NCI-H2196 treated with DMSO at 0.1 percent for 48 hours (cell line): ENCODE measurements around the gene OTOGL.
"Not testable (repeated sequence)": the region's sequence is repeated elsewhere in the genome, so short reads cannot be mapped to it uniquely, and the experiment has no call there.

ENCODE experiments used
- DNase-seq: peaks from one replicate; lab custom pipeline; 2025; ENCODE audit not compliant: unreplicated experiment; lab: John Stamatoyannopoulos, UW

The OTOGL gene, protein sequence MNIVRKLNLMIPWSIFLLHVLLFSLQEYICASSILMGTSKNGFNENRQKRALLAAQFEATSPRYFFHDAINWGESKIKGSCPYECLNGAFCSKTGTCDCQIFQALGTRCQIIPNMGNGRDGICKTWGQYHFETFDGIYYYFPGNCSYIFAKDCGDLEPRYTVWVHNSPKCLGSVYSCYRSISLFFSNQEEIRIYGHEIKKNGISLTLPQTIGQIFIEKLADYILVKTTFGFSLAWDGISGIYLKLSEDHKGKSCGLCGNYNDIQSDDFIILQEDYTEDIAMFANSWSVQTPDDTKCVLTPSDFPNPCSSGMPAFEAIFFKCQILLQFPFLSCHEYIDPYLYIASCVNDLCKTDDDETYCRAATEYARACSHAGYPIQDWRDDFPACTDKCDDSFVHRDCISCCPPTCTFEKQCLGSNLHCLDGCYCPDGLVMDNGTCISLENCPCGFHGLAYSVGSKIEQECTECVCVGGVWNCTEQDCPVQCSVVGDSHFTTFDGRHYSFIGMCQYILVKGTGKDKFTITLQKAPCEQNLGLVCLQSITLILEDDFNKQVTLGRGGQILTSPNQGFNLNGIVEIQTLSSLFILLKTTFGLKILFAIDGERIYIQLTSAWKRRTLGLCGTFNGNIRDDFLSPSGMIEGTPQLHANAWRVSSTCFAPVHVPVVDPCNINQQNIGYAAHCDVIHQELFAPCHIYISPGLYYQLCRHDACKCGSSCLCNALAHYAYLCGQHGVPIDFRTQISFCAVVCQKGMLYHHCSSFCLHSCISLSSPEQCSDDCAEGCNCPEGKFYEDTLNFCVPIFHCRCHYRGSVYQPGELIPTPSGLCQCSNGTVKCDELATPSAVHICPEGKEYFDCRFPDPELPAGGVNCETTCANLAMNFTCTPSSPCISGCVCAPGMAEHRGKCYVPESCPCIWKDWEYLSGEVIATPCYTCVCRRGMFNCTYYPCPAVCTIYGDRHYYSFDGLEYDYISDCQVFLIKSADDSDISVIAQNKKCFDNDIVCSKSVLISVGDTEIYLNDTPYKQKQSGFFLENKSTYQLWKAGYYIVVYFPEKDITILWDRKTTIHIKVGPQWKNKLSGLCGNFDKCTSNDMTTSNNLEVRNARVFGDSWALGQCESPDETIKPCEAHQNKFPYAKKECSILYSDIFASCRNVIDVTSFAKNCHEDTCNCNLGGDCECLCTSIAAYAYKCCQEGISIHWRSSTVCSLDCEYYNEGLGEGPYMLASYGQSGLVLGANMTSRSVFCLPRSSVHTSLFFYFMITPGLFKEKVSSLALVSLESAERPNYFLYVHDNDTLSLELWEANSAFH (N-terminal part only)

DNA sequence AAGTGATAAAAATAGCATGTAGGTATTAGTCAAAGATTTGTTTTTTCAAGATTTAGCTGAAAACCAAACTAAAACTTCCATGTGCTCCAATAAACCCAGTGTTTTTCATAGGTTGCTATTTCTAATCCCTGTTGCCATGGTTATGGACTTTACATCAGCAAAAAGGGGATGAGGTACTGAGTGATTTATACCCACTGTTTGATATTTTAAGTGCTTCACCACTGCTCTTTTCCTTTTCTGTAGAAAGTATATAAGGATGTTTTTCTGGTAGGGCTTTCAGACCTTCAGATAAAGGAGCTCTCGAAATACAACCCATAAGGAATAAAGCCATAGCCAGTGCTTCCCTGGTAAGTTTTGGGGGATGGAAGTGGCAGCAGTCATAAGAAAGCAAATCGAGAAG lies at the start of gene OTOGL:
TSS of gene OTOGL (plus strand) at position 279 of the 400 bp plus-strand sequence. CDS start 109,895 bp downstream, outside the sequence.
- no peak for DNase-seq

DNA sequence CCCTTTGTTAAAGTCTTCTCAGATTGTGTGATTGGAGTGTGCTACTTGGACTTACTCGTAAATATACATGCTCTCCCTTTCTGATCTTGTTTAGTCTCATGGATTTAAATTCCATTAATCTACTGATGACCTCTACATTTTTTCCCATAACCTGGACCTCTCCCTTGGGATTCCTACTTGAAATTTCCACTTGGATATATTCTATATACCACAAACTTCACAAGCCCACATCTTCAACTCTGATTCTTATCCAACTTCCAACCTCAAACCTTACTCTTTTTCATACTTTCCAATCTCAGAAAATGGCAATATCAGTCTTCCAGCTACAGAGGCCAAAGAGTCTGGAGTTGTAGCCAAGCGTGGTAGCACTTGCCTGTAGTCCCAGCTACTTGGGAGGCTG lies 49.1 kb upstream of the OTOGL start:
- no peak for DNase-seq

DNA sequence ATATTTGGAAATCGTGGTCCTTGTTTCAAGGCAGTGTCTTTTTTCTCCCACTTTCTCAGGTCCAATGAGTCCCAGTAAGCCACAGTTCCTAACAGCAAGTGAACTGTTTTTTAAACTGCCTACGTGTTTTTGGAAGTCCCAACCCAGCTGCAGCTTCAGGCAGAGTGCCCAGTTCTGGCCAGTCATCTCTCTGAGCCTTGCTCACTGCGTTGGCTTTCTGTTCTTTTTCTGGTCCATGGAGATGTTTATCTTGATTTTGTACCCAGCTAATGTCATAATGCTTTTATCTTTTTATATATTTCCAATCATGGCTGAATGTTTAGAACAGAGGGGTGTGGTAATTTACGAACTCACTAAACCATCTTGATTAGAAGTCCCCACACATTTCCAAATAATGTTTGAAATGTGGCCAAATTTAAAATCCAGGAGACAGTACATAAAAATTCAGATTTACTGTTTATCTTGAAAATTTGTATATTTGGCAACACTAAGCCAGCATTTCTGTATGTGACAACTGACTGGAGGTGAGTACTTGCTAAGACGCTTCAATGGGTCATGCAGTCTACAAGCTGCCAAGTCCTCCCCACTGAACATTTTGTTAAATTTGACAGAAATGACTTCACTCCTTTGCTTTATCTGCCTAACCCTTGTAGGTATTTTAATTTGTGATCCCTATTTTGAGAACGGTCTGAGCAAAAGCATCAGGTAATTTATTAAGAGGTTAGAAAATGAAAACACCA lies 46.1 kb upstream of the OTOGL start:
- no peak for DNase-seq

DNA sequence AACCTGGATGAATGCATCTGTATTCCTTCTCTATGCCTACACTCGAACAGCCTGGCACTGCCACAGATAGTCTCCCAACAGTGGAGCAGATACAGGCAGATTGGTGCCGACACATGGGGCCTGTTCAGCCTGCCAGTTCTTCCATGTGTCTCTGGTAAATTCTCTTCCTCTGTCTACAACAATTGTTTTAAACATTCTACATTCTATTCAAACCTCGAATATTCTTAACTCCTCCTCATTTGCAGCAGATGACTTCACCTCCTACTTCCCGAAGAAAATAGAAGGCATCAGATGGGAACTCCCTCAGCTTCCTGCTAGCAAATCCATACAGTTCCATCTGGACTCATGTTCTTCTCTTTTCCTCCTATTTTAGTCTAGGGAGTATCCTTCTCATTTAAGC lies 43.1 kb upstream of the OTOGL start:
- no peak for DNase-seq

DNA sequence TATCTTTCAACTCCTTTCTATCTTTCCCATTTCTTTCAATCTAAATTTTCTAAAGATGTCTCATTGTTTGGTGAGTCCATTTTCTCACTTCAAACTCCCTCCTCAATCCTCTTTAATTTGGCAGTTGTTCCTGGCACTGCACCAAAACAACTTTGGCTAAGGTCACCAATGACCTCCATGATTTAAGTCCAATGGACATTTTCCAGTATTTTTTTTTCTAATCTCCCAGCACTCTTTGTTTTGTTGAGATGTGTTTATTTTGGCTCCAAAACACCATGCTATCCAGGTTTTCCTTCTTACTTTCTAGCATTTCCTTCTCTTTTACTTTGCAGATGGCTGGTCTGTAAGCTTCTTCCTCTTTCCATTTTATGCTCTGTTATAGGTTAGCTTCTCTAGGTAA lies 42.5 kb upstream of the OTOGL start:
- no peak for DNase-seq

DNA sequence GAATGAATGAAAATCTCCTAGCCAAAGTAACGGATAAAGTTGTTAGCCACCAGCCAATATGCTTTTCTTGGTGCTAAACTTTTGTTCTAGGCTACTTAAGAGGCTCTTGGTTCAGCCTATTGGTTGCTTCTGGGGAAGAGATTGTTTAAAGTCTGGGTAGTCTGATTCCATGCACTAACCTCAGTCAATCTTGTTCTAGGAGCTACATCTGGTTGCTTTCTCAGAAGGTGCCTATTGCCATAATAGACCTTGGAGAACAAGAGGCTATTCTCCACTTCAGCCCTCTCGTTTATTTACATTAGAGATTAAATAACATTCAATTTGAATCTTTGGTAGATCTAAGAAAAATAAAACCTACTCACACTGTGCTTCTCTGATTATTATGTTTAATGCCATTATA lies 40.8 kb upstream of the OTOGL start:
- DNase-seq: no peak

DNA sequence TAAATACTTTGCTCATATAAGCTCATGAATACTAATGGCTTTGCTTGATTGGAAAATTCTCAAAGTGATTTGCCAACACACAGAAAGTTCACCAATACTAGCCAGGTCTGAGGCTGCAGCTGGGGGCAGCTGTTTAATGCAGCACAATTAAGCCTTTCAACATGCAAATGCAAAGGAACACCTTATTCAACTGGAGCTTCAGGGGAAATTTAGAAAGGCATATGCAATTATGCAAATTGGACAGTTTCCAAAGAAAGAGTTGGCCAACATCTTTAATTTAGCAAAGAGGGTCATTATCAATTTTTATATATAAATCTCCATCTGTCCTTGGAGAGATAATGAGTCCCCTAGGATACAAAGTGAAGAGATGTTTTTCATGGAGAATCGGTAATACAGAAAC lies 40.2 kb upstream of the OTOGL start:
- DNase-seq: no peak

DNA sequence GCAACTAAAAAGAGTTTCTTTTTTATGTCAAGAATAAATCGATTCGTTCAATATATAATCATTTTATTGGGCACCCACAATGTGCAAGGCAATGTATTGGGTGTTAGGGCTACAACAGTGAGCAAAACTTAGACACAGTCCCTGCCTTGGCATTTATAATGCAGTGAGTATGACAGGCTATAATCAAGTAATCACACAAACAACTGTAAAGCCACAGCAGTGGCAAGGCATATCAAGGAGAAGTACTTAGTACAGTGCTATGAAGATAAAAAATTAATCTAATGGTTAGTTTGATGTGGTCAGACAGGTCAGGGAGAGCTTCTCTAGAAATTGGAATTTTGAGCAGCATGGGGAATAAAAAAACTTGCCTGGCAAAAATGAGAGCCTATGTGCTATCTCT lies 39.5 kb upstream of the OTOGL start:
- no peak for DNase-seq

DNA sequence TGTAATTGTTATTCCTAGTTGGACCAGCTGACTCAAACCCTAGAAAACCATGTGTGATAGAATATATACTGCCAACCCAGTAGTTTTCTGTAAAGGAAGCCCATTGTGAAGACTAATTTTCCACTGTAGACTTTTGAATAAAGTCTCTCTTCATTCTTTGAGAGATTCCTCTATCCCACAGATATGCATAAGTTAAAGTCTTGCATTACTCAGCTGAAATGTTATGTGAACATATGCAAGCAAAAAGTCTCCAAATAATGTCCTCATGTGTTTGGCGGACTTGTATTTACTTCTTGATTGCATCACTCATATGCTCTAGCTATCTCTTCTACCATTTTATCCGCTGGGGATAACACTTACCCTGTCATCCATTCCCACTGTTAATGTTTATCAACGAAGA lies 35.1 kb upstream of the OTOGL start:
- DNase-seq: no peak

DNA sequence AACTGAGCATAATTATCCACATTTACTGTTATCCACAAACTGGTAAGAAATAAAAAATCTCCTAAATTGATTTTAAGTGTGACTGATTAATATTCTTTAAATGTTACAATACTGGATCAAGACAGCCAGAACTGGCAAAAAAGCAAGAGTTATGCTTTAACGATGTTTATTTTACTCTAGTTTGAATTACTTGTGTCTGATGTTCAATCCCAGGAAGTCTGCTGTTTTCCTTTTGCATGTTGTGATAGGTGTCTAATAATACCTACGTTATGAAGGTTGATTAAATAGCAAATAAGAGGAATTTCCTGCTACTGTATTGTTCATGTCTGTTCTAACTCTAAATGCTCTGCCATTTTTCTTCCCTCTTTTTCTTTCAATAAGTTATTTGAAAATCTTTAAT lies 34.4 kb upstream of the OTOGL start:
- no peak for DNase-seq

DNA sequence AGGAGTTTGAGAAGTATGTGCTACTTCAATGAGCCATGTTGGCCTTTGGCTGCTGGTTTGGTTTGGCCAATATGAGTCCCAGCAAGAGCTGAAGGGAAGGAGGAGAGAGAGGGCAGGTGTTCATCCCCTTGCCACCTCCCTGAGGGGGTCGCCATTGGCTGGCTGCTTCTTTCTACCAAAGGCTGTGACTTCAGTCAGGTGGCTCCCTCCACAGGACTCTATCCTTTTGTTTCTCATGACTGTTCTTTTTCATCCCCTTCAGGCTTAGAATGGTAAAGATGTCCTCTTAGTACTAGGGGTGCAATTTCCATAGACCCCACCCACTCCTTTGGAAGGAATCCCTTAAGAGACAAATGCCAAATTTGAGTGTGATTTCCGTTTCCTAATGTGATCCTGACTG lies 31.2 kb upstream of the OTOGL start:
- no peak for DNase-seq

DNA sequence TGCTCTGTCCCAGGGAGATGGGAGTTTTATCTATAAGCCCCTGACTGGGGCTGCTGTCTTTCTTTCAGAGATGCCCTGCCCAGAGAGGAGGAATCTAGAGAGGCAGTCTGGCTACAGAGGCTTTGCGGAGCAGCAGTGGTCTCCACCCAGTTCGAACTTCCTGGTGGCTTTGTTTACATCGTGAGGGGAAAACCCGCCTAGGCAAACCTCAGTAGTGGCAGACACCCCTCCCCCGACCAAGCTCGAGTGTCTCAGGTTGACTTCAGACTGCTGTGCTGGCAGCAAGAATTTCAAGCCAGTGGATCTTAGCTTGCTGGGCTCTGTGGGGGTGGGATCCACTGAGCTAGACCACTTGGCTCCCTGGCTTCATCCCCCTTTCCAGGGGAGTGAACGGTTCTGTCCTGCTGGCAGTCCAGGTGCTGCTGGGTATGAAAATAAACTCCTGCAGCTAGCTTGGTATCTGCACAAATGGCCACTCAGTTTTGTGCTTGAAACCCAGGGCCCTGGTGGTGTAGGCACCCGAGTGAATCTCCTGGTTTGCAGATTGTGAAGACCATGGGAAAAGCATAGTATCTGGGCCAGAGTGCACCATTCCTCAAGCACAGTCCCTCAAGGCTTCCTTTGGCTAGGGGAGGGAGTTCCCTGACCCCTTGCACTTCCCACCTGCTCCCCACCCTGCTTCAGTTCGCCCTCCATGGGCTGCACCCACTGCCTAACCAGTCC lies 15.3 kb upstream of the OTOGL start:
- not testable (repeated sequence) for DNase-seq

DNA sequence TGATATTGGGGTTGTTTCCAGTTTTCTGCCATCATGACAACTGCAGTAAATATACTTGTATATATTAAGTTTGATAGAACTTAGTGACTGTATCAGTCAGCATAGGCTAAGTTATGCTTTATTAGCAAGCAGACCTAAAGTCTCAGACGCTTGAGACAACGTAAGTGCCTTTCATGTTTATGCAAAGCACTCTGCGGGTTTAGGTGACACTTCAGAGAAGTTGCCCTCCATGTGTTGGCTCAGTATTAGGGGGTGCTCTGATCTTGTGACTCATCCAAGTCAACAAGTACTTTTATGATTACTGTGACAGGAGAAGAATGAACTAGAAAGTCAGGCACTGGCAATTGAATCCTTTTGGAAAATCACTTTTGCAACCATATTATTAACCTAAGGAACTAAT lies 13.3 kb upstream of the OTOGL start:
- DNase-seq: no peak

DNA sequence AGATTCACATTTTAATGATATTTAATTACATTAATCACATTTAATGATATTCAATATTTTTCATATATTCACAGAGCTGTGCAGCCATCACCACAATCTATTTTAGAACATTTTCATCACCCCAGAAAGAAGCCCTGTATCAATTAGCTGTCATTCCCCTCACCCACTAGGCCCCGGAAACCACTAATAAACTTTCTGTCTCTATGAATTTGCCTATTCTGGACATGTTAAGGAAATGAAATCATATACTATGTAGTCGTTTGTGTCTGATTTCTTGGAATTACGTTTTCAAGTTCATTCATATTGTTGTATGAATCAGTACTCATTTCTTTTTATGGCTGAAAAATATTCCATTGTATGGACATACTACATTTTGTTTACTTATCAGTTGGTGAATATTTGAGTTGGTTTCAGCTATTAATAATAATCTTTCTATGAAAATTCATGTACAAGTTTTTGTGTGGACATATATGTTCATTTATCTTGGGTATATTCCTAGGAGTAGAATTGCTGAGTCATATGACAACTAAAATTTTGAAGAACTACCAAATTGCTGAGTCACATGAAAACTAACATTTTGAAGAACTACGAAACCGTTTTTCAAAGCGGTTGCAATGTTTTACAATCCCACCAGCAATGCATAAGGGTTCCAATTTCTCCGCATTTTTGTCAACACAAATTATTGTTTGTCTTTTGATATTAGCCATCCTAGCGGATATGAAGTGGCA lies 11.7 kb upstream of the OTOGL start:
- DNase-seq: no peak

DNA sequence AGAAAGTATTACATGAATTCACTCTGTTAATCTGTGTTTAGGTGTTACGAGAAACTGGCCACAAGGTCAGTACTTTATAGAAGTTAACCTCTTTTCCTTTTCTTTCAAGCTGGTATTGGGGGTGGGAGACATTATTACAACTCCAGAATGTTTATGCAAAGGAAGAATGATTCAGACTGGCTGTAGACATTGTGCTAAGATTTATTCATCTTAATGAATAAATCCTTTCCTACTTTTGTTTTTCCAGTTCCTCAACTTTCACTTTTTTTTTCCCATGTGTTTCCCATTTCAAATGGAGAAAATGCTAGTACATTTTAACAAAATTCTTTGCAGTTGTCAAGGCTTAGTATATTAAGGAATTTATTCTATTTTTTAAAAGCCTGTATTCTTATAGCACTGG lies 1.3 kb downstream of the OTOGL start:
- no peak for DNase-seq

DNA sequence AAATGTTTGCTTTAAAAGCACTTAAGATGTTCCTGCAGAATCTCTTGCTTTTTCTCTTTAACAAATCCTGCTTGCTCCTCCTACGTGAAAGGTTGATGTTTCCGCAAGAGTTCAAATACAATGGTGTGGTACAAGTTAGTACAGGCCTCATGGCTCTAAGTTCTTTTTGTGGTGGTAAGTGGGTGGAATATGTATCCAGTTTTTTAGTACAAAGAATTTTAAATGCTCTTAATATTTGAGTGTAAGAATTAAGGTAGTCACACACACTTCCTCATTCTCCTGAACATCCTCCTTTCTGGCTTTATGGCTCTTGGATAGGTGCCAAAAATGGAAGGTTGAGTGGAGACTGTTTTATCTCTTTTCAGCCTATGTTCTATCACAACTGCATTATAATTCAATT lies 1.8 kb downstream of the OTOGL start:
- no peak for DNase-seq

DNA sequence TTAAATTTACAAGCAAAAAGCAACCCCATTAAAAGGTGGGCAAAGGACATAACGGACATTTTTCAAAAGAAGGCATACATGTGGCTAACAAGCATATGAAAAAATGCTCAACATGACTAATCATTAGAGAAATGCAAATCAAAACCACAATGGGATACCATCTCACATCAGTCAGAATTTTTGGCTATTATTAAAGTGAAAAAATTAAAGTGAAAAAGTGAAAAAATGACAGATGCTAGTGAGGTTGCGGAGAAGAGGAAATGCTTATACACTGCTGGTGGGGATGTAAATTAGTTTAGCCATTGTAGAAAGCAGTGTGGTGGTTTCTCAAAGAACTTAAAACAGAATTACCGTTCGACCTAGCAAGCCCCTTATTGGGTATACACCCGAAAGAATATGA lies 7.9 kb downstream of the OTOGL start:
- no peak for DNase-seq

DNA sequence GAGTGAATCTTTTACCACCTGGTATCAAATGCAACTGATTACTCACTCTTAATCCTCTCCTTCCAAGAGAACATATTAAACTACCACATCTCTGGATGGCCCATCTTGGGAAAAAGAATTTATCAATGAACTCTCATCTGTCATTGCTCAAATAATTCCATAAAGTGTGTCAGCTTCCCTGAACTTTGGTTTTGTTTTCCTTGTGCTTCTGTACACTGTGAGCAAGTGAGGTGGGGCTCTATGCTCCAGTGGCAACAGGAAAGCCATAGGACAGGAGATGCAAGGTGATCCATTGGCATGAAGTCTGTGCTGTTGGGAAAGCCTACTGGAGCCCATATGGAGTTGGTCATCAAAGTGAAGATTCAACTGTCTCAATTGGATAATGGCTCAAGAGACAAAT lies 17.4 kb downstream of the OTOGL start:
- no peak for DNase-seq

DNA sequence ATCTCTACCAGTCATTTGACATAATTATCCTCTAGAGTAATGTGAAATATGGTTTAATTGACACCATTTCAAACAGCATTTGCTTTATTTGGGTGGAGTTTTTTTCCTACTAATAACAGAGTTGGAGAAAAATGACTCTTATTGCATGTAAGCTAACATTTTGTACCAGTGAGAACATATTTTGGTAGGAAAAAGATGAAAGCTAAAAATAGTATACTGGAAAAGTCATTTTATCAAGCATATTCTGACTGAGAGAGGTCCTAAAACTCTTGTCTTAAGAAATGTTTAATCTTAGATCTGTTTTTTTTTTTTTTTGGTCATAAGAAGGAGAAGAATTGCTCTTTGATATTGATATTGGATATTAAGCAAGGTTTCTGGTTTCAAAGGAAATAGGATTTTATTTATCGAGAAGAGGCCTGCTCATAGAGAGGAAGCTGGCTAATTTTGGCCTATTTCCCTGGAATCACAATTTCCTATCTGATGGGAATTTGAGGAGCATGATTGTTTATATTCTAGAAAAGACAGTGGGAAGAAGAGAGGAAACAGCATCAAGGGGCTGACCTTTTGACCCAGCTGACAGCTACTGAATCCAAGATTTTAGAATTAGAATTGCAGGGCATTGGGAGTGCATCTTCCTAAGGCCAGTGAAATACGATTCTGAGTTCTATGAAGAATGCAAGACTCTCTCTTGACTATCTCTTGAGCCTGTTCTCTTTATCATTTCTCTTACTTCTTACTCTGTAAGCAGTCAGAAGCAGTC lies 19.4 kb downstream of the OTOGL start:
- DNase-seq: no peak
